GM08714 (cell line): ENCODE measurements around the gene MICB.
"Not testable (repeated sequence)": the region's sequence is repeated elsewhere in the genome, so short reads cannot be mapped to it uniquely, and the experiment has no call there.

ENCODE experiments used
- H3K4me3 ChIP-seq: fragments of 200-500 bp; sonication (Bioruptor generic); 2 replicates; pipeline ENCODE4 v1.5.1; 2014; ENCODE audit warnings: mild to moderate bottlenecking, low read length, inconsistent platforms
- ZNF274 ChIP-seq: IDR thresholded peaks from 2 replicates; pipeline ENCODE4 v1.6.1; 2012; ENCODE audit warnings: mild to moderate bottlenecking, low read depth, low read length

The MICB gene

DNA sequence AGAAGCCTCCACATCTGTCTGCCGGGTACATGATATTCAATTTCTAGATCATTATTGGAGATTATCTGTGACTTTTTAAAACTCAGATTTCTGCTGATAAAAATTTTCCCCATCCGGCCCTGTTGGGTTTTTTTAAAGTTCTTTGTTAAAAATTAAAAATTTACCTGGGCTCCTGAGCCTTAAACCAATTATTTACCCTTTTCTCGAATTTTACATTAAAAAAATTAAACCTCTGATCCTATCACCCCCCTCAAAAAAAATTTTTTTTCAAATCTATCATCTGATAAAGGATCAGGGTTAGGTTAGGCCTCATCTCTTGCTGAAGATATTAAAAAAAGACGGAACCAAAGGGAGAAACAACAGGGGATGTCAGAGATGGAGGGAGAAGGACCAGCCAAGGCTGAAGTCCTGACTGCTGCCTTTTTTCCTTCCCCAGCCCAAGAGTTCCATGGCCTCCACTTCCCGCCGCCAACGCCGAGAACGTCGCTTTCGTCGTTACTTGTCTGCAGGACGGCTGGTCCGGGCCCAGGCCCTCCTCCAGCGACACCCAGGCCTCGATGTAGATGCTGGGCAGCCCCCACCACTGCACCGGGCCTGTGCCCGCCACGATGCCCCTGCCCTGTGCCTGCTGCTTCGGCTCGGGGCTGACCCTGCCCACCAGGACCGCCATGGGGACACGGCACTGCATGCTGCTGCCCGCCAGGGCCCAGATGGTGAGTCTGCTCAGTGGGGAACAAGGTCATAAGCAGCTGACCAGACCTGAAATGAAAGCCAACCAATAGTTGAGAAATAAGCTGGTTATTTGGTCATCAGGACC is 50.0 kb downstream of the MICB start:
- peak overlapping the region; percentile 61 for H3K4me3 ChIP-seq
- TF ChIP-seq ZNF274, result no peak

GRCh38 chr6:31548544-31548873 is 50.6 kb downstream of the MICB start:
- no peak for TF ChIP-seq ZNF274
- H3K4me3 ChIP-seq, result no peak overlapping the region; the same call in 1 of the 2 replicates

DNA sequence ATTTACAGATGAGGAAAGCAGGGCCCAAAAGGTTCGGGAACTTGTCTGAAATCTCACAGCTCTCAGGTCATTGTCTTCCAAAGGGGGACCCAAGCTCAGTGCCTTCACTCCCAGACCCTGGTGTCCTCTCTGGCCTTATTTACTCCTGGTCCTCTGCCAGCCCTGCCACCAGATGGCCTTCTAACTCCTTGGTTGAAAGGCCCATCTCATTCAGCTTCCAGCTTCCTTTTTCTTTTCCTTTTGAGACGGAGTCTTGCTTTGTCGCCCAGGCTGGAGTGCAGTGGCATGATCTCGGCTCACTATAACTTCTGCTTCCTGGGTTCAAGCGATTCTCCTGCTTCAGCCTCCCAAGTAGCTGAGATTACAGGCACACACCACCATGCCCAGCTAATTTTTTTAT is 53.4 kb downstream of the MICB start:
- not testable (repeated sequence) for H3K4me3 ChIP-seq

DNA sequence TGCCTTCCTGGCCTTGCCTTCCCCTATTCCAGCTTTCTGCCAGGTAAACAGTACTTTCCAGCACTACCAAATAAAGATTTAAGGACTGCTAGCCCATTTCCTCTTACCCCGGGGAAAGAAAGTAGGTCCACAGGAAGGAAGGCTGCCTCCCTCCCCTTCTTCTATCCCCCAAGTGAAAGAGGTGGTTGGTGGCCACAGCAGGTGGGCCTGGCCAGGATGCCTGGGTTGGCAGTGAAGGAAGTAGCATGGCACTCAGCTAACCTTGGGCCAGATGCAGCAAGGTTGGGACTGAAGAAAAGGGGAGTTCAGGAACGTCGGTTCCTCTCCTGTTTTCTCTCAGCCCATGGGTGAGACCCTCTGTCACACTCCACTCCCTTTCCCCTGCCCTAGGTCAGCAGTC is 58.4 kb downstream of the MICB start:
- TF ChIP-seq ZNF274, result no peak
- no peak overlapping the region for H3K4me3 ChIP-seq

DNA sequence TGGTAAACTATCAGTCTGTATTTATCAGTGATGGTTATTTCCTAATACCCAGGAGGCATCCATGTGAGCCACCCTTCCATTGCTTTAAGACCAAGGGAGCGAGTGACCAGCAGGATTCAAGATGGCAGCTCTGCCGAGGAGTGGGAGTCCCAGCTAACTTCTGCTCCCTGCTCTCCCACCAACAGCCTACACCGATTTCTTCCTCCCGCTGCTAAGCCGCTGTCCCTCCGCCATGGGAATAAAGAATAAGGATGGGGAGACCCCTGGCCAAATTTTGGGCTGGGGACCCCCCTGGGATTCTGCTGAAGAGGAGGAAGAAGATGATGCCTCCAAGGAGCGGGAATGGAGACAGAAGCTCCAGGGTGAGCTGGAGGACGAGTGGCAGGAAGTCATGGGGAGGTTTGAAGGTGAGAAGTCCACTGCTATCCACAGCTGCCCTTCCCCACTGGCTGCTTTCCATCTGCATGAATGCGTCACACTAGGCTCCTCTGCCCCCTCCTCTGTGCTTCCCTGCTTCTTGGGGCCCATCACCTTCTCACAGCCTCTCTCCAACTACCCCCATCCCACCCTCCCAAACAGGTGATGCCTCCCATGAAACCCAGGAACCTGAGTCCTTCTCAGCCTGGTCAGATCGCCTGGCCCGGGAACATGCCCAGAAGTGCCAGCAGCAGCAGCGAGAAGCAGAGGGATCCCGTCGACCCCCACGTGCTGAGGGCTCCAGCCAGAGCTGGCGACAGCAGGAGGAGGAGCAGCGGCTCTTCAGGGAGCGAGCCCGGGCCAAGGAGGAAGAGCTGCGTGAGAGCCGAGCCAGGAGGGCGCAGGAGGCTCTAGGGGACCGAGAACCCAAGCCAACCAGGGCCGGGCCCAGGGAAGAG is 59.7 kb downstream of the MICB start:
- no peak overlapping the region; the same call in 1 of the 2 replicates for H3K4me3 ChIP-seq
- no peak for TF ChIP-seq ZNF274

DNA sequence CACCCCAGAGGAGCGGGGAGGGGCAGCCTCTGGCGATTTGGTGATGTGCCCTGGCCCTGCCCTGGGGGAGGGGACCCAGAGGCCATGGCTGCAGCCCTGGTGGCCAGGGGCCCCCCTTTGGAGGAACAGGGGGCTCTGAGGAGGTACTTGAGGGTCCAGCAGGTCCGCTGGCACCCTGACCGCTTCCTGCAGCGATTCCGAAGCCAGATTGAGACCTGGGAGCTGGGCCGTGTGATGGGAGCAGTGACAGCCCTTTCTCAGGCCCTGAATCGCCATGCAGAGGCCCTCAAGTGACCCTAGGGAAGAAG is 60.3 kb downstream of the MICB start:
- peak overlapping the region; percentile 9; the same call in 1 of the 2 replicates for H3K4me3 ChIP-seq
- TF ChIP-seq ZNF274, result no peak

DNA sequence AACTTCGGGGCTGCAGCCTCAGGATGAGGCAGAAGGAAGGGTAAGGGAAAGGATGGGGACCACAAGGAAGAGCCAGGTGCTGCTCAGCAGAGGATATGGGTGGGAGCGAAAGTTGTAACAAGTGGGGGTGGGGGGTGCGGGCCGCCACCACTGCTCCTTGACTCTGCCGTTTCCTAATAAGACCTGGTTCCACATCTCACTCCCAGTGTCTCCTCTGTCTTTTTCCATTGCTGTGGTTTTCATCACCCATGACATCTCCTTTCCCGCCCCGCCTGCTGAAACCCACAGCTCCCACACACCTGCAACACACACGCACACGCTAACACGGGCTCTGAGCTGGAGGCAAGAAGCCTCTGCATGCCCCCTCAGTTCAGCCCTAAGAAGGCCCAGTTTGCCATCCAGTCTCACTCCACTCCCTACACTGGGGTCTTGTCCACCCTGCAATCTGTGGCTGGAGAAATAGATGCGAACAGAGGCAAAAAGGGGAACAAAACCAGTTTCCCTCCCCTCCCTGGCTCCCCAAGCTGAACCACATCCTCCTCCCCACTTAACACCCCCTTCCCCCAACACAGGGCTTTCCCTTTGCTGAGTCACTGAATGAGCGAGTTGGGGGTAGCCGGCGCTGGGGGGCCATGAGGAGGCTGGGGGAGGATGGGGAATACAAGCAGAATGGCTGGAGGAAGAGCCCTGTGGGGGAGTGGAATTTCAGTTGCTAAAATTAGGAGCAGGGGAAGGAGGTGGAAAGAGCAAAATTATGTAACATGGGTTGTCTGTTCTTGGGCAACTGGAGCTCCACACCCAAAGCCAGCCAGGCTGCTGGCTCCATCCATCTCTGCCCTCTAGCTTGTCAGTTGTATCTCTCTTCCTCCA is 60.9 kb downstream of the MICB start:
- TF ChIP-seq ZNF274, result no peak
- H3K4me3 ChIP-seq, result peak overlapping the region; percentile 21; the same call in 1 of the 2 replicates

DNA sequence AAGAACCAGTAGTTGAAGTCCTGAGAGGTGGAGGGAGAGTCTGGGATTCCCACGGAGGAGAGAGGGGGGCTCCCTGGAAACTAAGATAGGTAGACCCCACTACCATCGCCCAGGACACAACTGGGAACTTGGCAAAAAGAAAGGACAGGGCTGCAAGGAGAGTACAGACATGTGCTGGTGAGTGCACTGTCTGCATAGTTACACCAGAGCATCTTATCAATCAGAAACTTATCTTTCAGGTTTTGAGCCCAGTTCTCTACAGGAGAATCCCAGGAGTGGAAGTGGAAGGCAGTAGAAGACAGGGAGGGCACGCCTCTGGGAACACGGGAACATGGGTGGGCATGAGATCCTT is 61.6 kb downstream of the MICB start:
- H3K4me3 ChIP-seq, result peak overlapping the region; percentile 21; the same call in 1 of the 2 replicates

DNA sequence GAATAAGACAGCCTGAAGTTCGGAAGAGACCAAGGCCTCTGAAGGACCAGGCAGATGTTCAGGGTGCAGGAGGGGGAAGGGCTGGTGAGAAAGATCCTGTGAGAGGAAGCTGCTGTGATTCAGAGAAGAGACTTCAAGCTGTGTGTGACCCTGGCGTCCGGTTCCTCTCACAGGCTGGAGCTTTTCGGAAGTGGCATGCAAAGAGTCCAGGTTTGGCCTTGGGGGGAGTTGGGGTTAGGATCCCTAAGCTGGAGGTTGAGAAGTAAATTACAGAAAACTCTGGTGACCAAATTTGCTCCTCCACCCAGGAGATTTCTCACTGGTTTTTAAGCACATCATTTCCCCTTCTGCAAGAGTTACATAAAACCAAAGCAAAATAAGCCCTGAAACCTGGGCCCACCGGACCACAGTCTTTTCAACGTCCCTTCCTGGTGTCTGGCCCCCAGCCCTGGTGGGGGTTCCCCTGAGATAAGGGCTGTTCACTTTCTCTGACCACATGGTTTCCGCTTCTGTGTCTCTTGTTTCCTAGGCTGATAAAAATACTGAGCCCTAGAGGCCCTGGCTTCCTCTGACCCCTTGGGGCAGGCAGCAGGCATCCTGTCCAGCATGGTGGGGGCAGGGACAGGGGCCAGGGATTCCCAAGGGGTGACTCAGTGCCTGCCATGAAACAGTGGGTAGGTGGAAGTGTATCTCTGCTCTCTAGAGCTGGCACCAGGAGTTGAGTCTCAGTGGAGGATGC is 62.2 kb downstream of the MICB start:
- no peak for TF ChIP-seq ZNF274
- H3K4me3 ChIP-seq, result peak overlapping the region; percentile 21; the same call in 1 of the 2 replicates

More for the DNA sequence above, 61.6 kb downstream of the MICB start:
- no peak for TF ChIP-seq ZNF274

DNA sequence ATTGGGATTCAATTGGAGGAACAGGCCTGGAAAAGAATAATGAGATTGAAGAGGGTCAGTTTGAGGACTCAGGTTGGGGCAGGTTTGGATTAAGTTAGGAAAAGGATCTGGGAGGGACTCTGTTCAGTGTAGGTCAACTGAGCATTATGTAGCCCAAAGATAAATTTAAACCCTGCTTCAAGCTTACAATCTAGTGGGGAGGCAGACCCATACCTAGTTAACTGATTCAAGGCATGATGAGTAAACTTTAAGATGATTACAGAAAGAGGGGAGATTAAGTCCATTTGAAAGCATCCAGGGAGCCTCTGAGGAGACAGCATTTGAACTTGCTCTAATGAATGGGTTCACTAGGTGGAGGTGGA is 62.7 kb downstream of the MICB start:
- TF ChIP-seq ZNF274, result no peak
- H3K4me3 ChIP-seq, result no peak overlapping the region; the same call in 1 of the 2 replicates
